ENCODE data around the gene SAP30BP.

GRCh38 chr17:75701288-75701687, 34.1 kb downstream of the SAP30BP start:
- TF ChIP-seq ZNF26 (tag by site-specific recombination; IDR thresholded peaks at IDR 0.05) (no peak), CTCF (tag by site-specific recombination; IDR thresholded peaks at IDR 0.05) (no peak)

Measured in HEK293 (cell line).